SK-N-SH (cell line): Measurements from ENCODE around the gene DAPP1. TPM values are rescaled to one million over a fixed set of nuclear protein-coding genes. Genes with fewer than 3 reads are reported as not detected.

Experiments
- CTCF ChIA-PET: fragments of 300-600, 350-600 bp; formaldehyde crosslinking; extraction: SDS; loops from one replicate; lab custom pipeline; 2021; lab: Yijun Ruan, JAX
- POLR2A ChIA-PET: fragments of 350-600 bp; sonication (Branson Sonifier 250); formaldehyde crosslinking; extraction: SDS; loops from one replicate; lab custom pipeline; 2020; ENCODE audit warnings: antibody characterized with exemption, inconsistent platforms; lab: Yijun Ruan, JAX
- DNase-seq: peaks from one replicate; pipeline ENCODE4 v3.0.0; 2012
- H2AFZ ChIP-seq: fragments of 200-600 bp; sonication (generic); 2 replicates; pipeline ENCODE4 v1.8.1; 2016; ENCODE audit warnings: antibody characterized with exemption, mild to moderate bottlenecking, low read depth
- H3F3A ChIP-seq: fragments of 200-600 bp; sonication (generic); replicated peaks from 2 replicates; pipeline ENCODE3; 2016; ENCODE audit warnings: antibody characterized with exemption, mild to moderate bottlenecking; ENCODE audit not compliant: insufficient read depth
- H3K27ac ChIP-seq, 2 experiments: fragments of 200-500 bp in 1 of 2; fragments of 200-600 bp in 1 of 2; sonication (Bioruptor generic) in 1 of 2; sonication (generic), shearing (Covaris generic) in 1 of 2; 2 replicates each; pipeline versions ENCODE4 v1.5.1 to v1.6.1; 2014 to 2016; ENCODE audit warnings: low read depth in 2 of 2, inconsistent platforms in 1 of 2, low read length in 1 of 2, mild to moderate bottlenecking in 1 of 2, mixed read lengths in 1 of 2
- H3K27me3 ChIP-seq: fragments of 200-600 bp; sonication (generic), shearing (Covaris generic); 2 replicates; pipeline ENCODE4 v1.6.1; 2016; ENCODE audit warnings: mixed run types; ENCODE audit not compliant: insufficient read depth
- H3K36me3 ChIP-seq, 2 experiments: fragments of 200-500 bp in 1 of 2; fragments of 200-600 bp in 1 of 2; sonication (Bioruptor generic) in 1 of 2; sonication (generic) in 1 of 2; replicated peaks in 1 of 2; 2 replicates each; pipeline versions ENCODE3 to v1.5.1; 2014 to 2016; ENCODE audit warnings: low read length in 1 of 2, mild to moderate bottlenecking in 1 of 2; ENCODE audit not compliant: insufficient read depth in 2 of 2, control insufficient read depth in 1 of 2
- H3K4me1 ChIP-seq, 2 experiments: fragments of 200-500 bp in 1 of 2; fragments of 200-600 bp in 1 of 2; sonication (Bioruptor generic) in 1 of 2; sonication (generic), shearing (Covaris generic) in 1 of 2; 2 replicates each; pipeline versions ENCODE4 v1.5.1 to v1.6.1; 2014 to 2016; ENCODE audit warnings: low read depth in 1 of 2, low read length in 1 of 2, mixed run types in 1 of 2; ENCODE audit not compliant: insufficient read depth in 2 of 2, control insufficient read depth in 1 of 2
- H3K4me2 ChIP-seq: fragments of 200-600 bp; sonication (generic), shearing (Covaris generic); 2 replicates; pipeline ENCODE4 v1.6.1; 2017; ENCODE audit warnings: mixed run types
- H3K4me3 ChIP-seq, 2 experiments: fragments of 200-500 bp in 1 of 2; fragments of 200-600 bp in 1 of 2; sonication (Bioruptor generic) in 1 of 2; sonication (generic), shearing (Covaris generic) in 1 of 2; 2 replicates each; pipeline versions ENCODE4 v1.5.1 to v1.8.1; 2014 to 2016; ENCODE audit warnings: low read depth in 2 of 2, inconsistent platforms in 1 of 2, low read length in 1 of 2, mild to moderate bottlenecking in 1 of 2, mixed read lengths in 1 of 2, moderate library complexity in 1 of 2
- H3K79me2 ChIP-seq: fragments of 200-600 bp; sonication (generic); 2 replicates; pipeline ENCODE4 v1.8.1; 2017; ENCODE audit warnings: mild to moderate bottlenecking; ENCODE audit not compliant: insufficient read depth
- H3K9ac ChIP-seq: fragments of 200-600 bp; sonication (generic); 2 replicates; pipeline ENCODE4 v1.6.1; 2017; ENCODE audit warnings: mixed run types
- H3K9me2 ChIP-seq: fragments of 200-600 bp; sonication (generic); 2 replicates; pipeline ENCODE4 v1.6.1; 2017; ENCODE audit warnings: mixed run types
- H3K9me3 ChIP-seq: fragments of 200-600 bp; sonication (generic); 2 replicates; pipeline ENCODE4 v1.6.1; 2017; ENCODE audit warnings: mixed run types, mild to moderate bottlenecking, moderate library complexity
- H4K20me1 ChIP-seq: fragments of 200-600 bp; sonication (generic); 2 replicates; pipeline ENCODE4 v1.6.1; 2017; ENCODE audit warnings: mild to moderate bottlenecking, mixed run types; ENCODE audit not compliant: insufficient read depth
- CHD2 ChIP-seq: fragments of 150-350 bp; IDR thresholded peaks from 2 replicates; pipeline ENCODE4 v1.6.1; 2018; ENCODE audit warnings: low read length; ENCODE audit not compliant: partially characterized antibody
- ELF1 ChIP-seq: IDR thresholded peaks from 2 replicates; pipeline ENCODE4 v1.4.0; 2012
- EP300 ChIP-seq, 2 experiments: IDR thresholded peaks; 2 replicates each; pipeline versions ENCODE4 v1.4.0 to v1.6.1; 2012; ENCODE audit warnings: borderline replicate concordance in 1 of 2, low read depth in 1 of 2, low read length in 1 of 2
- FOXJ3 ChIP-seq: sonication (generic); formaldehyde crosslinking; IDR thresholded peaks from 2 replicates; pipeline ENCODE4 v1.5.1; 2020; ENCODE audit warnings: mild to moderate bottlenecking, missing genetic modification reagents
- FOXM1 ChIP-seq: IDR thresholded peaks from 2 replicates; pipeline ENCODE4 v1.4.0; 2012; ENCODE audit warnings: low read depth, mild to moderate bottlenecking
- GATA2 ChIP-seq: sonication (generic); formaldehyde crosslinking; IDR thresholded peaks from 2 replicates; pipeline ENCODE4 v1.5.0; 2020; ENCODE audit warnings: mild to moderate bottlenecking, missing genetic modification reagents
- NRF1 ChIP-seq: IDR thresholded peaks from 2 replicates; pipeline ENCODE4 v1.6.1; 2012; ENCODE audit warnings: low read depth, mild to moderate bottlenecking, low read length
- RAD21 ChIP-seq: IDR thresholded peaks from 2 replicates; pipeline ENCODE4 v1.6.1; 2012; ENCODE audit warnings: mild to moderate bottlenecking, low read length
- TAF1 ChIP-seq: IDR thresholded peaks from 2 replicates; pipeline ENCODE4 v1.6.1; 2012; ENCODE audit warnings: low read depth, mild to moderate bottlenecking, low read length, moderate library complexity, borderline replicate concordance
- TEAD4 ChIP-seq: IDR thresholded peaks from 2 replicates; pipeline ENCODE4 v1.4.0; 2012; ENCODE audit warnings: mild to moderate bottlenecking, borderline replicate concordance; ENCODE audit not compliant: insufficient read depth
- WGBS: methylation state at CpG from one replicate; pipeline ENCODE4 v1.1.6; 2017; ENCODE audit warnings: low lambda C conversion rate; 5-methylcytosine and 5-hydroxymethylcytosine counted together
- polyA plus RNA-seq, 3 experiments: library from polyadenylated mRNA; depleted of rRNA; stranded (reverse); fragments of >200 nt; gene quantifications; 2 replicates each; pipeline ENCODE4 v1.2.3, GENCODE V29; 2012
- TF ChIP-seq, protein P1 (sequence below): fragments of 200-600 bp; sonication (generic); IDR thresholded peaks from 2 replicates; pipeline ENCODE4 v1.6.1; 2017; ENCODE audit warnings: antibody characterized with exemption, mild to moderate bottlenecking, moderate library complexity
- TF ChIP-seq, protein P2 (sequence below): IDR thresholded peaks from 2 replicates; pipeline ENCODE4 v1.6.1; 2012; ENCODE audit warnings: mild to moderate bottlenecking, low read depth, low read length, moderate library complexity
- TF ChIP-seq, protein P3 (sequence below): fragments of 150-350 bp; IDR thresholded peaks from 2 replicates; pipeline ENCODE4 v1.6.1; 2017; ENCODE audit warnings: antibody characterized with exemption, low read length, low read depth, borderline replicate concordance

The DAPP1 gene
- polyA plus RNA-seq, 1 of the 3 experiments (the other 2 are of a cell fraction), result not detected

DNA sequence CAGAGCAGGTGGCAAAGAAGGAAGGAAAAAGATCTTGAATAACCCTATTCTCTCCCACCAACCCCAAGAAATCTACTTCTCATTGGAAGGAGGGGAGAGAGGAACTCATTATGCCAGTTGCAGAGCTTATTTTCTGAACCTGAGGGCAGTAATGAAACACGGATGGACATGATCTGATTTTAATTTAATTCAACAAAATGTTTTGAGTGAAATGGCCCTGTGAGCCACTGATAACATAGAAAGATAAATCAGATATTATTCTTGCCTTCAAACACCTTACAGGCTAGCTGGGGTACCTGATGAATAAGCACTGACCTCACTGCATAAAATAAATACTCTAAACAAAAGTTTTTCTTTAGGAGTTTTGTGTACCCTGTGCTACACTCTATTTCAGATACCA is 30.3 kb downstream of the DAPP1 start:
- H3K27me3 ChIP-seq, result no peaks in the 10 kb centered on the region
- H3K36me3 ChIP-seq, result no peaks in the 10 kb centered on the region
- ChIA-PET POLR2A (no interaction called here), CTCF (interaction anchor here (0.7 to 2.3 kb wide), 3 partner anchors 38 to 98 kb away, joined by 3 to 5 read pairs (median 3); no protein-coding TSS in a partner anchor)
- no peaks in the 10 kb centered on the region for H3F3A ChIP-seq
- H3K4me2 ChIP-seq, result no peak overlapping the region
- H3K9ac ChIP-seq, result no peak overlapping the region
- no peaks in the 10 kb centered on the region for H3K79me2 ChIP-seq
- no peak overlapping the region for H2AFZ ChIP-seq
- DNase-seq, result no peak
- H3K9me3 ChIP-seq, result no peaks in the 10 kb centered on the region
- TF ChIP-seq GATA2 (CRISPR knock-in tag), result peak; percentile 82
- no peak for TF ChIP-seq FOXJ3 (CRISPR knock-in tag)
- TF ChIP-seq RAD21, result 0 out of 2 replicates have a peak, but pooled peaks have one; percentile 19
- TF ChIP-seq, protein P1, sequence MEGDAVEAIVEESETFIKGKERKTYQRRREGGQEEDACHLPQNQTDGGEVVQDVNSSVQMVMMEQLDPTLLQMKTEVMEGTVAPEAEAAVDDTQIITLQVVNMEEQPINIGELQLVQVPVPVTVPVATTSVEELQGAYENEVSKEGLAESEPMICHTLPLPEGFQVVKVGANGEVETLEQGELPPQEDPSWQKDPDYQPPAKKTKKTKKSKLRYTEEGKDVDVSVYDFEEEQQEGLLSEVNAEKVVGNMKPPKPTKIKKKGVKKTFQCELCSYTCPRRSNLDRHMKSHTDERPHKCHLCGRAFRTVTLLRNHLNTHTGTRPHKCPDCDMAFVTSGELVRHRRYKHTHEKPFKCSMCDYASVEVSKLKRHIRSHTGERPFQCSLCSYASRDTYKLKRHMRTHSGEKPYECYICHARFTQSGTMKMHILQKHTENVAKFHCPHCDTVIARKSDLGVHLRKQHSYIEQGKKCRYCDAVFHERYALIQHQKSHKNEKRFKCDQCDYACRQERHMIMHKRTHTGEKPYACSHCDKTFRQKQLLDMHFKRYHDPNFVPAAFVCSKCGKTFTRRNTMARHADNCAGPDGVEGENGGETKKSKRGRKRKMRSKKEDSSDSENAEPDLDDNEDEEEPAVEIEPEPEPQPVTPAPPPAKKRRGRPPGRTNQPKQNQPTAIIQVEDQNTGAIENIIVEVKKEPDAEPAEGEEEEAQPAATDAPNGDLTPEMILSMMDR, result no peak
- TF ChIP-seq TEAD4, result no peak
- TF ChIP-seq, protein P2, sequence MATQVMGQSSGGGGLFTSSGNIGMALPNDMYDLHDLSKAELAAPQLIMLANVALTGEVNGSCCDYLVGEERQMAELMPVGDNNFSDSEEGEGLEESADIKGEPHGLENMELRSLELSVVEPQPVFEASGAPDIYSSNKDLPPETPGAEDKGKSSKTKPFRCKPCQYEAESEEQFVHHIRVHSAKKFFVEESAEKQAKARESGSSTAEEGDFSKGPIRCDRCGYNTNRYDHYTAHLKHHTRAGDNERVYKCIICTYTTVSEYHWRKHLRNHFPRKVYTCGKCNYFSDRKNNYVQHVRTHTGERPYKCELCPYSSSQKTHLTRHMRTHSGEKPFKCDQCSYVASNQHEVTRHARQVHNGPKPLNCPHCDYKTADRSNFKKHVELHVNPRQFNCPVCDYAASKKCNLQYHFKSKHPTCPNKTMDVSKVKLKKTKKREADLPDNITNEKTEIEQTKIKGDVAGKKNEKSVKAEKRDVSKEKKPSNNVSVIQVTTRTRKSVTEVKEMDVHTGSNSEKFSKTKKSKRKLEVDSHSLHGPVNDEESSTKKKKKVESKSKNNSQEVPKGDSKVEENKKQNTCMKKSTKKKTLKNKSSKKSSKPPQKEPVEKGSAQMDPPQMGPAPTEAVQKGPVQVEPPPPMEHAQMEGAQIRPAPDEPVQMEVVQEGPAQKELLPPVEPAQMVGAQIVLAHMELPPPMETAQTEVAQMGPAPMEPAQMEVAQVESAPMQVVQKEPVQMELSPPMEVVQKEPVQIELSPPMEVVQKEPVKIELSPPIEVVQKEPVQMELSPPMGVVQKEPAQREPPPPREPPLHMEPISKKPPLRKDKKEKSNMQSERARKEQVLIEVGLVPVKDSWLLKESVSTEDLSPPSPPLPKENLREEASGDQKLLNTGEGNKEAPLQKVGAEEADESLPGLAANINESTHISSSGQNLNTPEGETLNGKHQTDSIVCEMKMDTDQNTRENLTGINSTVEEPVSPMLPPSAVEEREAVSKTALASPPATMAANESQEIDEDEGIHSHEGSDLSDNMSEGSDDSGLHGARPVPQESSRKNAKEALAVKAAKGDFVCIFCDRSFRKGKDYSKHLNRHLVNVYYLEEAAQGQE, result no peak
- TF ChIP-seq TAF1, result no peak
- no peak for TF ChIP-seq ELF1
- TF ChIP-seq FOXM1, result no peak
- TF ChIP-seq, protein P3, sequence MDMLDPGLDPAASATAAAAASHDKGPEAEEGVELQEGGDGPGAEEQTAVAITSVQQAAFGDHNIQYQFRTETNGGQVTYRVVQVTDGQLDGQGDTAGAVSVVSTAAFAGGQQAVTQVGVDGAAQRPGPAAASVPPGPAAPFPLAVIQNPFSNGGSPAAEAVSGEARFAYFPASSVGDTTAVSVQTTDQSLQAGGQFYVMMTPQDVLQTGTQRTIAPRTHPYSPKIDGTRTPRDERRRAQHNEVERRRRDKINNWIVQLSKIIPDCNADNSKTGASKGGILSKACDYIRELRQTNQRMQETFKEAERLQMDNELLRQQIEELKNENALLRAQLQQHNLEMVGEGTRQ, result no peak
- TF ChIP-seq CHD2, result peak; percentile 22
- no peak for TF ChIP-seq NRF1
- TF ChIP-seq EP300 (IDR thresholded peaks at IDR 0.05; ENCODE audit: borderline replicate concordance in 1 of 2, low read depth in 1 of 2, low read length in 1 of 2), result peak in 1 of 2 experiments; percentile 60; a peak in 2 of 4 replicates
- H3K4me3 ChIP-seq, result no peak overlapping the region
- WGBS, result 24% methylated on average over 1 of the region's 1 CpG
- no peaks in the 10 kb centered on the region for H3K9me2 ChIP-seq
- H3K27ac ChIP-seq, result no peak overlapping the region; a peak in 1 of 4 replicates
- no peaks in the 10 kb centered on the region for H4K20me1 ChIP-seq
- peaks cover 0 to 15% of the 10 kb centered on the region in 2 experiments; a peak in 2 of 4 replicates for H3K4me1 ChIP-seq
